H1 (cell line): ENCODE results near the gene PRR12. TPM values are rescaled to one million over a fixed set of nuclear protein-coding genes. Genes with fewer than 3 reads are reported as not detected.

Experiments
- CTCF ChIA-PET: fragments of 300-600 bp; sonication (Branson Sonifier 250); formaldehyde crosslinking; loops from one replicate; lab custom pipeline; 2021; ENCODE audit not compliant: partially characterized antibody; lab: Charles Lee
- POLR2A ChIA-PET: fragments of 300-600 bp; sonication (Branson Sonifier 250); formaldehyde crosslinking; loops from one replicate; lab custom pipeline; 2021; ENCODE audit warnings: inconsistent platforms; ENCODE audit not compliant: partially characterized antibody; lab: Charles Lee
- DNase-seq, 2 experiments: peaks; one replicate each; pipeline versions ENCODE4 v3.0.0 to v3.0.0-alpha.2; 2010 to 2022; ENCODE audit warnings: low spot score in 2 of 2, low read depth in 1 of 2, mixed read lengths in 1 of 2
- FAIRE-seq: peaks from 2 replicates; lab custom pipeline; 2011; peaks lifted over from hg19 to GRCh38; lab: Jason Lieb, UNC
- H2AFZ ChIP-seq: 2 replicates; pipeline ENCODE4 v1.8.1; 2012; ENCODE audit warnings: low read length, inconsistent platforms
- H2AK5ac ChIP-seq: 2 replicates; pipeline ENCODE4 v1.6.1; 2013; ENCODE audit warnings: low read depth, low read length
- H2BK120ac ChIP-seq: replicated peaks from 2 replicates; pipeline ENCODE3; 2013; ENCODE audit warnings: low read depth, low read length, inconsistent platforms
- H2BK12ac ChIP-seq: 2 replicates; pipeline ENCODE4 v1.6.1; 2013; ENCODE audit warnings: low read depth, low read length
- H2BK15ac ChIP-seq: 2 replicates; pipeline ENCODE4 v1.6.1; 2013; ENCODE audit warnings: low read length
- H2BK20ac ChIP-seq: 2 replicates; pipeline ENCODE4 v1.6.1; 2013; ENCODE audit warnings: low read length
- H2BK5ac ChIP-seq: 2 replicates; pipeline ENCODE4 v1.6.1; 2013; ENCODE audit warnings: low read depth, low read length
- H3K14ac ChIP-seq: 2 replicates; pipeline ENCODE4 v1.6.1; 2013; ENCODE audit warnings: inconsistent platforms; ENCODE audit not compliant: insufficient read length
- H3K18ac ChIP-seq: 2 replicates; pipeline ENCODE4 v1.6.1; 2013; ENCODE audit warnings: low read length; ENCODE audit errors: extremely low read depth
- H3K23ac ChIP-seq: 2 replicates; pipeline ENCODE4 v1.6.1; 2013; ENCODE audit warnings: inconsistent platforms; ENCODE audit not compliant: insufficient read length
- H3K23me2 ChIP-seq: 2 replicates; pipeline ENCODE4 v1.6.1; 2013; ENCODE audit warnings: low read depth, low read length
- H3K27ac ChIP-seq: 2 replicates; pipeline ENCODE4 v1.6.1; 2011; ENCODE audit warnings: low read depth, low read length, inconsistent platforms
- H3K27me3 ChIP-seq, 4 experiments: replicated peaks in 1 of 4; 1 replicate in 1 of 4; 2 replicates in 3 of 4; pipeline versions ENCODE4 v1.6.1 to v1.8.1; 2011 to 2013; ENCODE audit warnings: low read length in 3 of 4, mild to moderate bottlenecking in 3 of 4, inconsistent platforms in 2 of 4, mixed read lengths in 2 of 4, moderate library complexity in 1 of 4; ENCODE audit not compliant: control insufficient read depth in 3 of 4, insufficient read depth in 3 of 4; ENCODE audit errors: extremely low read depth in 1 of 4
- H3K36me3 ChIP-seq, 4 experiments: 2 replicates each; pipeline versions ENCODE4 v1.6.1 to v1.8.1; 2011 to 2013; ENCODE audit warnings: mild to moderate bottlenecking in 4 of 4, low read length in 3 of 4, moderate library complexity in 2 of 4, control low read depth in 1 of 4, inconsistent platforms in 1 of 4; ENCODE audit not compliant: insufficient read depth in 4 of 4, control insufficient read depth in 2 of 4
- H3K4ac ChIP-seq: replicated peaks from 2 replicates; pipeline ENCODE3; 2013; ENCODE audit warnings: low read length, low read depth, mixed read lengths, inconsistent platforms; ENCODE audit not compliant: insufficient read length
- H3K4me1 ChIP-seq, 4 experiments: replicated peaks in 1 of 4; 1 replicate in 1 of 4; 2 replicates in 3 of 4; pipeline versions ENCODE4 v1.6.1 to v1.8.1; 2011 to 2013; ENCODE audit warnings: low read length in 3 of 4, inconsistent platforms in 2 of 4, mixed read lengths in 1 of 4; ENCODE audit not compliant: insufficient read depth in 4 of 4, control insufficient read depth in 3 of 4
- H3K4me2 ChIP-seq, 2 experiments: 2 replicates each; pipeline versions ENCODE4 v1.6.1 to v1.8.1; 2011 to 2013; ENCODE audit warnings: low read depth in 2 of 2, low read length in 2 of 2, control low read depth in 1 of 2, inconsistent platforms in 1 of 2, mild to moderate bottlenecking in 1 of 2; ENCODE audit not compliant: insufficient read depth in 1 of 2
- H3K4me3 ChIP-seq, 4 experiments: fragments of 200-600, 300-600 bp in 1 of 4; sonication (generic), shearing (Covaris generic), sonication (Bioruptor Twin) in 1 of 4; 2 replicates each; pipeline versions ENCODE4 v1.5.1 to v1.8.1; 2011 to 2016; ENCODE audit warnings: low read length in 4 of 4, low read depth in 3 of 4, control low read depth in 2 of 4, inconsistent platforms in 2 of 4, mild to moderate bottlenecking in 2 of 4, mixed read lengths in 1 of 4, moderate library complexity in 1 of 4; ENCODE audit not compliant: insufficient read depth in 2 of 4; ENCODE audit errors: extremely low read depth in 1 of 4
- H3K56ac ChIP-seq: replicated peaks from 2 replicates; pipeline ENCODE3; 2013; ENCODE audit warnings: low read depth, mild to moderate bottlenecking, mixed read lengths, low read length, inconsistent platforms; ENCODE audit not compliant: insufficient read length
- H3K79me1 ChIP-seq: 2 replicates; pipeline ENCODE4 v1.6.1; 2013; ENCODE audit warnings: low read depth, low read length, control low read depth
- H3K79me2 ChIP-seq, 2 experiments: 2 replicates each; pipeline versions ENCODE4 v1.6.1 to v1.8.1; 2012 to 2013; ENCODE audit warnings: low read length in 2 of 2, mild to moderate bottlenecking in 2 of 2, inconsistent platforms in 1 of 2; ENCODE audit not compliant: insufficient read depth in 2 of 2, control insufficient read depth in 1 of 2
- H3K9ac ChIP-seq, 4 experiments: replicated peaks in 1 of 4; 1 replicate in 1 of 4; 2 replicates in 3 of 4; pipeline versions ENCODE4 v1.6.1 to v1.8.1; 2011 to 2013; ENCODE audit warnings: low read depth in 3 of 4, low read length in 3 of 4, control low read depth in 2 of 4, mild to moderate bottlenecking in 2 of 4, moderate library complexity in 2 of 4, inconsistent platforms in 1 of 4; ENCODE audit errors: extremely low read depth in 1 of 4
- H3K9me3 ChIP-seq, 2 experiments: 2 replicates each; pipeline versions ENCODE4 v1.6.1 to v1.8.1; 2012 to 2013; ENCODE audit warnings: mild to moderate bottlenecking in 2 of 2, moderate library complexity in 2 of 2, control low read depth in 1 of 2, inconsistent platforms in 1 of 2, low read depth in 1 of 2, low read length in 1 of 2, mixed read lengths in 1 of 2; ENCODE audit not compliant: insufficient read depth in 2 of 2
- H4K20me1 ChIP-seq, 2 experiments: replicated peaks in 1 of 2; 2 replicates each; pipeline versions ENCODE3 to v1.8.1; 2011 to 2013; ENCODE audit warnings: inconsistent platforms in 2 of 2, low read length in 2 of 2, mild to moderate bottlenecking in 1 of 2; ENCODE audit not compliant: insufficient read depth in 2 of 2, control insufficient read depth in 1 of 2
- H4K5ac ChIP-seq: 2 replicates; pipeline ENCODE4 v1.6.1; 2013; ENCODE audit warnings: low read length, low read depth, mixed read lengths, inconsistent platforms; ENCODE audit not compliant: insufficient read length
- H4K8ac ChIP-seq: 2 replicates; pipeline ENCODE4 v1.8.0; 2013; ENCODE audit warnings: mild to moderate bottlenecking, moderate library complexity, low read length, inconsistent platforms; ENCODE audit not compliant: insufficient read depth; ENCODE audit errors: extremely low read depth
- H4K91ac ChIP-seq: replicated peaks from 2 replicates; pipeline ENCODE3; 2013; ENCODE audit warnings: low read length, mixed read lengths, inconsistent platforms; ENCODE audit not compliant: insufficient read length
- ASH2L ChIP-seq: fragments of 200-600, 300-600 bp; sonication (generic); IDR thresholded peaks from one replicate; pipeline ENCODE4 v1.7.1; 2017; ENCODE audit warnings: low read length
- CREB1 ChIP-seq: IDR thresholded peaks from 2 replicates; pipeline ENCODE4 v1.6.1; 2012; ENCODE audit warnings: inconsistent platforms
- CTCF ChIP-seq, 3 experiments: IDR thresholded peaks; 1 replicate in 2 of 3; 2 replicates in 1 of 3; pipeline versions ENCODE4 v1.5.1 to v1.6.1; 2011; ENCODE audit warnings: low read length in 3 of 3, mild to moderate bottlenecking in 3 of 3, inconsistent platforms in 2 of 3, low read depth in 1 of 3, moderate library complexity in 1 of 3; ENCODE audit not compliant: insufficient read depth in 1 of 3; ENCODE audit errors: control extremely low read depth in 1 of 3
- E2F6 ChIP-seq: IDR thresholded peaks from 2 replicates; pipeline ENCODE4 v1.6.1; 2012; ENCODE audit warnings: inconsistent platforms
- JUN ChIP-seq: IDR thresholded peaks from 2 replicates; pipeline ENCODE4 v1.6.1; 2011; ENCODE audit warnings: low read depth, mild to moderate bottlenecking, improper control_type of control experiment, low read length
- JUND ChIP-seq: IDR thresholded peaks from 2 replicates; pipeline ENCODE4 v1.6.1; 2011; ENCODE audit warnings: mild to moderate bottlenecking, improper control_type of control experiment, low read length
- MAX ChIP-seq: IDR thresholded peaks from 2 replicates; pipeline ENCODE4 v1.6.1; 2012; ENCODE audit warnings: inconsistent platforms
- NANOG ChIP-seq: IDR thresholded peaks from 2 replicates; pipeline ENCODE4 v1.6.1; 2011; ENCODE audit warnings: low read length, low read depth, mild to moderate bottlenecking, inconsistent platforms; ENCODE audit not compliant: insufficient read depth, poor library complexity, severe bottlenecking
- POLR2AphosphoS5 ChIP-seq: IDR thresholded peaks from 2 replicates; pipeline ENCODE4 v1.6.1; 2011; ENCODE audit warnings: low read depth, low read length
- SP2 ChIP-seq: IDR thresholded peaks from 2 replicates; pipeline ENCODE4 v1.6.1; 2012; ENCODE audit warnings: mild to moderate bottlenecking, low read length, inconsistent platforms
- TBP ChIP-seq: IDR thresholded peaks from 2 replicates; pipeline ENCODE4 v1.6.1; 2011; ENCODE audit warnings: low read depth, low read length, improper control_type of control experiment
- WGBS, 2 experiments: shearing (Covaris generic) in 1 of 2; methylation state at CpG; one replicate each; pipeline versions ENCODE4 v1.1.6 to v1.1.7; 2013 to 2015; ENCODE audit warnings: low lambda C conversion rate in 2 of 2, mixed read lengths in 2 of 2, inconsistent platforms in 1 of 2, low coverage in 1 of 2, missing lambda C conversion rate in 1 of 2; ENCODE audit not compliant: insufficient replicate concordance in 2 of 2, insufficient coverage in 1 of 2, insufficient read length in 1 of 2; ENCODE audit errors: extremely low coverage in 1 of 2, missing lambda C conversion rate in 1 of 2; 5-methylcytosine and 5-hydroxymethylcytosine counted together
- polyA plus RNA-seq, 7 experiments: library from polyadenylated mRNA; depleted of rRNA in 3 of 7; stranded (reverse) in 5 of 7; unstranded in 2 of 7; fragments of >200 nt in 5 of 7; fragments of 200-250 nt in 2 of 7; gene quantifications; 1 replicate in 5 of 7; 2 replicates in 1 of 7; 4 replicates in 1 of 7; pipeline versions ENCODE4 v1.2.1 to v1.2.3, GENCODE V29; 2011 to 2013; ENCODE audit warnings: missing spikeins in 2 of 7, mixed read lengths in 2 of 7
- total RNA-seq: library from RNA; stranded (reverse); fragmentation: NEBNext Ultra II Directional; extraction: Animal tissue kit (Norgen Biotek cat#: 25700); gene quantifications from 2 replicates; pipeline ENCODE4 v1.2.1, GENCODE V29; 2021

The PRR12 gene
- total and polyA plus RNA-seq, 2 of the 8 experiments (the other 6 are each of a cell fraction or from before 2014, with no cell fraction given): 2.5 to 59.4 TPM

GRCh38 chr19:49653466-49653806 lies 62.5 kb downstream of the PRR12 start:
- peaks cover 6 to 17% of the 10 kb centered on the region in 2 experiments for H4K20me1 ChIP-seq
- H2BK120ac ChIP-seq: no peak overlapping the region
- H3K4me3 ChIP-seq: no peak overlapping the region
- H3K56ac ChIP-seq: no peak overlapping the region
- H3K4ac ChIP-seq: no peak overlapping the region
- H3K27ac ChIP-seq: no peak overlapping the region
- H3K79me2 ChIP-seq: no peaks in the 10 kb centered on the region; a peak in 1 of 4 replicates
- FAIRE-seq (no peak), DNase-seq (no peak)
- no peak overlapping the region for H3K23ac ChIP-seq
- H3K36me3 ChIP-seq: peaks cover 13 to 70% (median 42%) of the 10 kb centered on the region in 4 experiments; a peak in 7 of 8 replicates
- H2BK5ac ChIP-seq: no peak overlapping the region
- H3K23me2 ChIP-seq: no peaks in the 10 kb centered on the region
- POLR2A ChIA-PET: interaction anchor here (0.9 to 18.0 kb wide), 5 partner anchors 9 to 60 kb away, joined by 4 to 275 read pairs (median 34); partner anchors contain the start of genes ADM5, BCL2L12, IRF3 and PRMT1
- no peak overlapping the region for H2BK20ac ChIP-seq
- no peak overlapping the region for H2AFZ ChIP-seq
- H4K91ac ChIP-seq: no peak overlapping the region
- no peaks in the 10 kb centered on the region for H3K9me3 ChIP-seq
- 92% methylated on average over 5 of the region's 13 CpGs; no CpG with 5 or more reads in 1 of the 2 experiments for WGBS, 2 experiments
- H3K4me2 ChIP-seq: no peak overlapping the region
- H3K14ac ChIP-seq: no peak overlapping the region
- H2BK12ac ChIP-seq: no peak overlapping the region
- H4K8ac ChIP-seq: peak overlapping the region; percentile 4; the same call in 1 of the 2 replicates
- CTCF ChIA-PET: interaction anchor here (1.0 to 1.6 kb wide), 2 partner anchors 20 to 35 kb away, joined by 4 to 5 read pairs; partner anchors contain the start of gene ADM5
- H3K79me1 ChIP-seq: peaks cover 7% of the 10 kb centered on the region; the same call in 1 of the 2 replicates
- H3K4me1 ChIP-seq: peaks cover 0 to 14% (median 5%) of the 10 kb centered on the region in 4 experiments; a peak in 4 of 7 replicates
- H3K18ac ChIP-seq: no peak overlapping the region
- no peak overlapping the region for H2AK5ac ChIP-seq
- H3K27me3 ChIP-seq: no peaks in the 10 kb centered on the region
- no peak overlapping the region for H4K5ac ChIP-seq
- no peak overlapping the region for H3K9ac ChIP-seq
- H2BK15ac ChIP-seq: no peak overlapping the region
- TF ChIP-seq ASH2L: no peak
- TF ChIP-seq TBP: no peak
- no peak for TF ChIP-seq CTCF (IDR thresholded peaks at IDR 0.05; ENCODE audit: control extremely low read depth in 1 of 3, insufficient read depth in 1 of 3, low read depth in 1 of 3, low read length in 3 of 3)
- no peak for TF ChIP-seq NANOG
- TF ChIP-seq MAX: no peak
- TF ChIP-seq CREB1: no peak
- no peak for TF ChIP-seq E2F6
- TF ChIP-seq JUND: no peak
- no peak for TF ChIP-seq POLR2AphosphoS5
- TF ChIP-seq SP2: no peak
- TF ChIP-seq JUN: no peak
